HCT116 (cell line): ENCODE measurements around the gene SERINC5. TPM values are rescaled to one million over a fixed set of nuclear protein-coding genes. Genes with fewer than 3 reads are reported as not detected.

Experiments used
- ATAC-seq: fragments of 200-7000 bp; cut with Tn5 transposase; 2 replicates; pipeline ENCODE4 v1.9.1; 2020; ENCODE audit warnings: mild to moderate bottlenecking, moderate library complexity
- BruUV-seq: library from RNA; stranded (reverse); fragments of 400-500 nt; replicated peaks from 2 replicates; lab custom pipeline; 2021; lab: Mats Ljungman, UMichigan
- CTCF ChIA-PET: fragments of 300-600 bp; sonication (Branson Sonifier 250); formaldehyde crosslinking; loops from one replicate; lab custom pipeline; 2021; ENCODE audit warnings: antibody characterized with exemption; lab: Charles Lee
- POLR2A ChIA-PET: fragments of 300-600, 350-600 bp; sonication (Branson Sonifier 250); formaldehyde crosslinking; loops from one replicate; lab custom pipeline; 2021; ENCODE audit warnings: antibody characterized with exemption; lab: Charles Lee
- RAD21 ChIA-PET, 2 experiments: fragments of 300-600 bp; sonication (Branson Sonifier 250); formaldehyde crosslinking; loops; one replicate each; lab custom pipeline; 2023; ENCODE audit warnings: low total read pairs in 2 of 2; ENCODE audit not compliant: uncharacterized antibody in 2 of 2, unreplicated experiment in 2 of 2, low non-redundant PET in 1 of 2; lab: Charles Lee
- DNase-seq: peaks from one replicate; pipeline ENCODE4 v3.0.0-alpha.2; 2010; ENCODE audit warnings: low read depth, low spot score
- H2AFZ ChIP-seq: fragments of 200-600 bp; shearing (Covaris generic), sonication (generic); 2 replicates; pipeline ENCODE4 v1.6.1; 2017; ENCODE audit warnings: low read depth, mixed run types, mixed read lengths, antibody characterized with exemption, low read length; ENCODE audit not compliant: poor library complexity, severe bottlenecking
- H3K27ac ChIP-seq: 2 replicates; pipeline ENCODE4 v1.5.1; 2012; ENCODE audit warnings: low read depth, low read length
- H3K27me3 ChIP-seq: fragments of 200-600 bp; sonication (generic); 2 replicates; pipeline ENCODE4 v1.6.1; 2016; ENCODE audit warnings: mixed run types, low read length, mixed read lengths; ENCODE audit not compliant: insufficient read depth
- H3K36me3 ChIP-seq, 2 experiments: fragments of 200-500 bp in 1 of 2; fragments of 200-600 bp in 1 of 2; sonication (Bioruptor generic) in 1 of 2; sonication (generic) in 1 of 2; 2 replicates each; pipeline versions ENCODE4 v1.5.1 to v1.6.1; 2014 to 2016; ENCODE audit warnings: low read length in 2 of 2, inconsistent platforms in 1 of 2, mixed read lengths in 1 of 2, mixed run types in 1 of 2; ENCODE audit not compliant: insufficient read depth in 2 of 2, control insufficient read depth in 1 of 2
- H3K4me1 ChIP-seq, 2 experiments: fragments of 200-600 bp in 1 of 2; sonication (generic) in 1 of 2; 2 replicates each; pipeline versions ENCODE4 v1.5.1 to v1.6.1; 2012 to 2017; ENCODE audit warnings: low read length in 2 of 2, inconsistent platforms in 1 of 2, mild to moderate bottlenecking in 1 of 2, mixed read lengths in 1 of 2, mixed run types in 1 of 2, moderate library complexity in 1 of 2; ENCODE audit not compliant: insufficient read depth in 2 of 2, control insufficient read depth in 1 of 2
- H3K4me2 ChIP-seq: fragments of 200-600 bp; sonication (generic); 2 replicates; pipeline ENCODE4 v1.6.1; 2017; ENCODE audit warnings: mixed run types, low read length, mixed read lengths
- H3K4me3 ChIP-seq, 2 experiments: fragments of 200-600 bp in 1 of 2; sonication (generic) in 1 of 2; replicated peaks in 1 of 2; 2 replicates each; pipeline ENCODE4 v1.5.1; 2011 to 2016; ENCODE audit warnings: low read length in 2 of 2, control low read depth in 1 of 2, low read depth in 1 of 2, mild to moderate bottlenecking in 1 of 2, mixed read lengths in 1 of 2, mixed run types in 1 of 2
- H3K79me2 ChIP-seq: fragments of 200-600 bp; sonication (generic); 2 replicates; pipeline ENCODE4 v1.6.1; 2017; ENCODE audit warnings: mild to moderate bottlenecking, mixed run types, low read length, moderate library complexity, mixed read lengths; ENCODE audit not compliant: insufficient read depth
- H3K9ac ChIP-seq: fragments of 200-600 bp; sonication (generic); 2 replicates; pipeline ENCODE4 v1.6.1; 2016; ENCODE audit warnings: low read length, mixed read lengths
- H3K9me2 ChIP-seq: fragments of 200-600 bp; sonication (generic), shearing (Covaris generic); 2 replicates; pipeline ENCODE4 v1.6.1; 2017; ENCODE audit warnings: mixed run types, mild to moderate bottlenecking, moderate library complexity; ENCODE audit not compliant: insufficient read depth
- H3K9me3 ChIP-seq, 2 experiments: fragments of 200-500 bp in 1 of 2; fragments of 200-600 bp in 1 of 2; sonication (Bioruptor generic) in 1 of 2; sonication (generic) in 1 of 2; 2 replicates each; pipeline ENCODE4 v1.6.1; 2014 to 2017; ENCODE audit warnings: low read length in 2 of 2, mixed read lengths in 2 of 2, inconsistent platforms in 1 of 2, low read depth in 1 of 2, mild to moderate bottlenecking in 1 of 2, mixed run types in 1 of 2, moderate library complexity in 1 of 2; ENCODE audit not compliant: control insufficient read depth in 1 of 2, insufficient read depth in 1 of 2
- H4K20me1 ChIP-seq: fragments of 200-600 bp; sonication (generic), shearing (Covaris generic); 2 replicates; pipeline ENCODE4 v1.6.1; 2017; ENCODE audit warnings: mixed run types, mild to moderate bottlenecking, moderate library complexity; ENCODE audit not compliant: insufficient read depth
- EZH2phosphoT487 ChIP-seq: fragments of 200-600 bp; IDR thresholded peaks from 2 replicates; pipeline ENCODE4 v1.6.1; 2018; ENCODE audit warnings: antibody characterized with exemption, borderline replicate concordance
- RAD21 ChIP-seq: IDR thresholded peaks from 2 replicates; pipeline ENCODE4 v1.6.1; 2012; ENCODE audit warnings: low read depth, mild to moderate bottlenecking
- SP1 ChIP-seq: IDR thresholded peaks from 2 replicates; pipeline ENCODE4 v1.6.1; 2012; ENCODE audit warnings: low read depth
- YY1 ChIP-seq: IDR thresholded peaks from 2 replicates; pipeline ENCODE4 v1.6.1; 2011; ENCODE audit warnings: low read length, low read depth, moderate library complexity, mild to moderate bottlenecking; ENCODE audit not compliant: insufficient replicate concordance; ENCODE audit errors: extremely low read depth
- intact Hi-C: fragments of 100-400 bp; cut with micrococcal nuclease; formaldehyde crosslinking; loops from 2 replicates; pipeline ENCODE4 v1.10.0; 2022
- total RNA-seq: library from RNA; stranded (reverse); gene quantifications from one replicate; pipeline ENCODE4 v1.2.1, GENCODE V29; 2021; ENCODE audit not compliant: unreplicated experiment
- TF ChIP-seq, protein P1 (sequence below), 3 experiments: fragments of 200-600 bp in 1 of 3; sonication (generic) in 1 of 3; IDR thresholded peaks in 2 of 3; conservative IDR thresholded peaks in 1 of 3; 2 replicates each; pipeline ENCODE4 v1.5.1; 2012 to 2017; ENCODE audit warnings: low read depth in 2 of 3, low read length in 2 of 3, antibody characterized with exemption in 1 of 3, borderline replicate concordance in 1 of 3, control low read depth in 1 of 3, mild to moderate bottlenecking in 1 of 3, mixed read lengths in 1 of 3, mixed run types in 1 of 3, moderate library complexity in 1 of 3; ENCODE audit not compliant: insufficient read depth in 1 of 3

Gene SERINC5
- total RNA-seq, 1 experiment from 2014 or later: 39.3 TPM

DNA sequence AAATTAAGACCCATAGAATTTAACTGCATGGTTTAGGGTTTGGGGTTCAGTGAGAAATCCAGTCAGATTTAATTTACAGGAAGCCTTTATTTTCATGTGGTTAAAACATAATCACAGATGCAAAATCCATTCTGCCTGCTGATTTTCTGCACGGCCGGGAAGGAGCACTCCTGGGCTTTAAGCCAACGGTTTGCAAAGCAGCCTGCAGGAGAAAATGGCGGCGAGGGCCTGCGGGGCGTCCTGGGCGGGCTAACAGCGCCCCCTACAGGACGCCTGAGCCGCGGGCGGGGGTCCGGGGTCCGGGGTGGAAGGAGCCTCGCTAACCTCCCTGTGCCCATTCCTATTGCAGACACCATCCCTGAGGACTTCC lies 173.1 kb downstream of the SERINC5 start:
- Histone ChIP-seq H3K27me3 (no peaks in the 10 kb centered on the region), H3K9me2 (no peaks in the 10 kb centered on the region), H4K20me1 (no peaks in the 10 kb centered on the region), H3K9me3 (no peaks in the 10 kb centered on the region), H3K4me1 (peaks cover 6 to 18% of the 10 kb centered on the region in 2 experiments; a peak in 2 of 4 replicates), H3K27ac (no peak overlapping the region), H3K36me3 (no peaks in the 10 kb centered on the region), H3K4me2 (peak overlapping the region; percentile 53), H2AFZ (peak overlapping the region; percentile 81), H3K79me2 (no peaks in the 10 kb centered on the region), H3K4me3 (peak overlapping the region in 1 of 2 experiments; percentile 23; a peak in 1 of 4 replicates), H3K9ac (no peak overlapping the region)
- intact Hi-C loops: loop anchor here (1.0 to 5.0 kb wide), 4 partner anchors 157 to 1060 kb away; no protein-coding TSS in a partner anchor
- TF ChIP-seq RAD21: peak; percentile 74
- TF ChIP-seq EZH2phosphoT487: no peak
- peak; percentile 92 for TF ChIP-seq YY1
- TF ChIP-seq, protein P1, sequence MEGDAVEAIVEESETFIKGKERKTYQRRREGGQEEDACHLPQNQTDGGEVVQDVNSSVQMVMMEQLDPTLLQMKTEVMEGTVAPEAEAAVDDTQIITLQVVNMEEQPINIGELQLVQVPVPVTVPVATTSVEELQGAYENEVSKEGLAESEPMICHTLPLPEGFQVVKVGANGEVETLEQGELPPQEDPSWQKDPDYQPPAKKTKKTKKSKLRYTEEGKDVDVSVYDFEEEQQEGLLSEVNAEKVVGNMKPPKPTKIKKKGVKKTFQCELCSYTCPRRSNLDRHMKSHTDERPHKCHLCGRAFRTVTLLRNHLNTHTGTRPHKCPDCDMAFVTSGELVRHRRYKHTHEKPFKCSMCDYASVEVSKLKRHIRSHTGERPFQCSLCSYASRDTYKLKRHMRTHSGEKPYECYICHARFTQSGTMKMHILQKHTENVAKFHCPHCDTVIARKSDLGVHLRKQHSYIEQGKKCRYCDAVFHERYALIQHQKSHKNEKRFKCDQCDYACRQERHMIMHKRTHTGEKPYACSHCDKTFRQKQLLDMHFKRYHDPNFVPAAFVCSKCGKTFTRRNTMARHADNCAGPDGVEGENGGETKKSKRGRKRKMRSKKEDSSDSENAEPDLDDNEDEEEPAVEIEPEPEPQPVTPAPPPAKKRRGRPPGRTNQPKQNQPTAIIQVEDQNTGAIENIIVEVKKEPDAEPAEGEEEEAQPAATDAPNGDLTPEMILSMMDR (IDR thresholded peaks at IDR 0.05 in 2 of 3, conservative IDR thresholded peaks at IDR 0.05 in 1 of 3; ENCODE audit: borderline replicate concordance in 1 of 3, insufficient read depth in 1 of 3, low read depth in 2 of 3, low read length in 2 of 3): peak; percentile 52 to 95 (median 83); a peak in 5 of 6 replicates
- DNase-seq: peak; percentile 22
- POLR2A ChIA-PET: no interaction called here
- peak; percentile 74 for ATAC-seq
- RAD21 ChIA-PET: interaction anchor here in 1 of 2 experiments (1.2 kb wide), 2 partner anchors 204 to 225 kb away, joined by 4 read pairs; no protein-coding TSS in a partner anchor
- BruUV-seq: no TSS peak
- CTCF ChIA-PET: interaction anchor here (0.8 to 3.3 kb wide), 17 partner anchors 9 to 1101 kb away, joined by 3 to 50 read pairs (median 4); no protein-coding TSS in a partner anchor

- ChIA-PET RAD21 (no interaction called here), CTCF (interaction anchor here (2.7 kb wide), 1 partner anchor 204 kb away, joined by 50 read pairs; no protein-coding TSS in a partner anchor), POLR2A (no interaction called here)
- H3K27ac ChIP-seq: no peak overlapping the region
- no TSS peak for BruUV-seq
- intact Hi-C loops: loop anchor here (5.0 kb wide), 1 partner anchor 1060 kb away; no protein-coding TSS in a partner anchor
- H3K9me2 ChIP-seq: no peaks in the 10 kb centered on the region
- H3K4me1 ChIP-seq: peaks cover 6 to 18% of the 10 kb centered on the region in 2 experiments; a peak in 2 of 4 replicates
- no peaks in the 10 kb centered on the region for H3K36me3 ChIP-seq
- H3K9me3 ChIP-seq: no peaks in the 10 kb centered on the region
- H3K4me2 ChIP-seq: peak overlapping the region; percentile 53
- H3K9ac ChIP-seq: no peak overlapping the region
- H4K20me1 ChIP-seq: no peaks in the 10 kb centered on the region
- TF ChIP-seq, protein P1 (IDR thresholded peaks at IDR 0.05 in 2 of 3, conservative IDR thresholded peaks at IDR 0.05 in 1 of 3; ENCODE audit: borderline replicate concordance in 1 of 3, insufficient read depth in 1 of 3, low read depth in 2 of 3, low read length in 2 of 3): no peak
- no peak for TF ChIP-seq EZH2phosphoT487
- no peak for TF ChIP-seq SP1
- no peak overlapping the region for H3K4me3 ChIP-seq
- no peaks in the 10 kb centered on the region for H3K27me3 ChIP-seq
- H2AFZ ChIP-seq: peak overlapping the region; percentile 81
- ATAC-seq (no peak), DNase-seq (no peak)
- H3K79me2 ChIP-seq: no peaks in the 10 kb centered on the region
Measured at GRCh38 chr5:80082281-80082680, 173.6 kb downstream of the SERINC5 start.
